ENCODE measurements around the gene MLPH.

The MLPH gene

DNA sequence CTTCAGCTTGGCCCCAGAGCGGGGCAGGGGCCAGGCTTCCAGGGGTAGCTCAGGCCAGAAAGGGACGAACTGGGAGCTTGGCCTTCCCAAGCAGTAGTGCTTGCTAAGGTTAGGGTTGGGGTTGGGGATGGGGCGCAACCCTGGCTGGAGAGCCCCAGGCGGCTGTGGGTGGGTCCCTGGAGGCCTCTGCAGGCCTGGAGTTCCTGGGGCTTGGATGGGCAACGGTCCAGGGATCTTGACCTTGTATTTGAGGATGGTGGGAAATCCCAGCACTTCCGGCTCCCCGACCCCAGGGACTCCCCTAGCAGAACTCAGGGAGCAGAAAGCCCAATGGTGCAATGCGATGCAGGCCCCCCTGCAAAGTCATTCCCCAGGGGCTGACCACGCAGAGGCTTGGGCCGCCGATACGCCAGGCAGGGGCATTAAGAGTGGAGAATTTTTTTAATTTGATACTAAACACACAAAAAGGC is 12.6 kb upstream of the MLPH start:
- no peak for ATAC-seq (ENCODE audit: insufficient read depth, low read depth)
- peak overlapping the region; percentile 84 for H2AFZ ChIP-seq (ENCODE audit: low read depth, low read length)

DNA sequence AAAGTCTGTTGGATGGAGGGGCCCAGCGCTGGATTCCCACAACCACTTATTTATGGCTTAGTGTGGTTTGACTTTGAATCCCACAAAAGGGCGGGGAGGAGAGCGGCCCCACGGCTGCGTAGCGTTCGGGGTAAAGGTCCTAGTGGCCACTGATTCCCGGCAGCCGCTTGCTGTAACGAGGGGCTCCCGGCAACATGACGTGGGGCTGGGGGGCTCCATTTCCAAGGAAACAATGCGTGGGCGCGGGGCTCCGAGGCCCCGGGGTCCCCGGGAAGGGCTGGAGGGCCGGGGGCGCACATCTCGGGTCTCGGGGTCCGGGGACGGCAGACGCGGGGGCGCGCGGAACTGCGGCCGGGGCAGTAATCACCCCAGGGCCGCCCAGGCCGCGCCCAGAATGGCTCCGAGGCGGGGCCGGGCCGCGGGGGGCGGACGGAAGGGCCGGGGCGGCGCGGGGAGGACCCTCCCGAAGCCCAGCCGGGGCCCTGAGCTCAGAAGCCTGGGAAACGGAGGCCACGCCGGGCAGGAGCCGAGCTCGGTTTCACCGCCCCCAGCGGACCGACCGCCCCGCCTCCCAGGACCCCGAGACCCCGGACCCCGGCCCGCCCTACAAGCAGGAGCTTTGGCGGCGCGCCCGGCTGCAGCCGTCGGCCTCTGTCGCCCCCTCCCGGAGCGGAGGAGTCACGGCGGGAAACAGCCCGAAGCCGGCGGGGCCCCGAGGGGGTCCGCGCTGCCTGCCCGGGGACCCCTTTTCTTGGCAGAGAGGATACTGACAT is 11.9 kb upstream of the MLPH start:
- no peaks in the 10 kb centered on the region for H3K36me3 ChIP-seq (ENCODE audit: insufficient read depth, low read length)
- H2AFZ ChIP-seq (ENCODE audit: low read depth, low read length) = peak overlapping the region; percentile 84
- no peaks in the 10 kb centered on the region for H3K9me3 ChIP-seq (ENCODE audit: insufficient read depth, low read length, severe bottlenecking)
- DNase-seq = peak; percentile 84
- H3K27ac ChIP-seq (ENCODE audit: low read length) = peak overlapping the region; percentile 73
- H4K20me1 ChIP-seq (ENCODE audit: insufficient read depth, low read length) = no peaks in the 10 kb centered on the region
- peak; percentile 83 for ATAC-seq (ENCODE audit: insufficient read depth, low read depth)
- TF ChIP-seq, protein P1, sequence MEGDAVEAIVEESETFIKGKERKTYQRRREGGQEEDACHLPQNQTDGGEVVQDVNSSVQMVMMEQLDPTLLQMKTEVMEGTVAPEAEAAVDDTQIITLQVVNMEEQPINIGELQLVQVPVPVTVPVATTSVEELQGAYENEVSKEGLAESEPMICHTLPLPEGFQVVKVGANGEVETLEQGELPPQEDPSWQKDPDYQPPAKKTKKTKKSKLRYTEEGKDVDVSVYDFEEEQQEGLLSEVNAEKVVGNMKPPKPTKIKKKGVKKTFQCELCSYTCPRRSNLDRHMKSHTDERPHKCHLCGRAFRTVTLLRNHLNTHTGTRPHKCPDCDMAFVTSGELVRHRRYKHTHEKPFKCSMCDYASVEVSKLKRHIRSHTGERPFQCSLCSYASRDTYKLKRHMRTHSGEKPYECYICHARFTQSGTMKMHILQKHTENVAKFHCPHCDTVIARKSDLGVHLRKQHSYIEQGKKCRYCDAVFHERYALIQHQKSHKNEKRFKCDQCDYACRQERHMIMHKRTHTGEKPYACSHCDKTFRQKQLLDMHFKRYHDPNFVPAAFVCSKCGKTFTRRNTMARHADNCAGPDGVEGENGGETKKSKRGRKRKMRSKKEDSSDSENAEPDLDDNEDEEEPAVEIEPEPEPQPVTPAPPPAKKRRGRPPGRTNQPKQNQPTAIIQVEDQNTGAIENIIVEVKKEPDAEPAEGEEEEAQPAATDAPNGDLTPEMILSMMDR (IDR thresholded peaks at IDR 0.05; ENCODE audit: borderline replicate concordance, extremely low read depth, low read length, poor library complexity, severe bottlenecking) = peak; percentile 79
- TF ChIP-seq EZH2 (IDR thresholded peaks at IDR 0.05; ENCODE audit: borderline replicate concordance, low read depth, low read length, severe bottlenecking) = no peak
- peak overlapping the region; percentile 74 for H3K4me2 ChIP-seq (ENCODE audit: insufficient read depth, low read length)
- peaks cover 13% of the 10 kb centered on the region for H3K27me3 ChIP-seq (ENCODE audit: insufficient read depth, low read length, poor library complexity)
- H3K4me1 ChIP-seq (ENCODE audit: insufficient read depth, low read length) = peaks cover 22% of the 10 kb centered on the region
- peak overlapping the region; percentile 92 for H3K9ac ChIP-seq (ENCODE audit: low read depth, low read length)
- H3K79me2 ChIP-seq (ENCODE audit: insufficient read depth, low read length) = no peaks in the 10 kb centered on the region
- H3K4me3 ChIP-seq (ENCODE audit: low read depth in 1 of 2, low read length in 2 of 2) = peak overlapping the region; percentile 63 to 78

More for the DNA sequence above, 12.6 kb upstream of the MLPH start:
- H4K20me1 ChIP-seq (ENCODE audit: insufficient read depth, low read length) = no peaks in the 10 kb centered on the region
- H3K9ac ChIP-seq (ENCODE audit: low read depth, low read length) = peak overlapping the region; percentile 92
- TF ChIP-seq EZH2 (IDR thresholded peaks at IDR 0.05; ENCODE audit: borderline replicate concordance, low read depth, low read length, severe bottlenecking) = no peak
- peaks cover 22% of the 10 kb centered on the region for H3K4me1 ChIP-seq (ENCODE audit: insufficient read depth, low read length)
- H3K27me3 ChIP-seq (ENCODE audit: insufficient read depth, low read length, poor library complexity) = peaks cover 12% of the 10 kb centered on the region
- no peaks in the 10 kb centered on the region for H3K79me2 ChIP-seq (ENCODE audit: insufficient read depth, low read length)
- H3K9me3 ChIP-seq (ENCODE audit: insufficient read depth, low read length, severe bottlenecking) = no peaks in the 10 kb centered on the region
- H3K4me2 ChIP-seq (ENCODE audit: insufficient read depth, low read length) = peak overlapping the region; percentile 74
- no peaks in the 10 kb centered on the region for H3K36me3 ChIP-seq (ENCODE audit: insufficient read depth, low read length)
- H3K4me3 ChIP-seq (ENCODE audit: low read depth in 1 of 2, low read length in 2 of 2) = peak overlapping the region; percentile 63 to 78
- no peak for DNase-seq
- H3K27ac ChIP-seq (ENCODE audit: low read length) = peak overlapping the region; percentile 73; the same call in 1 of the 2 replicates

DNA sequence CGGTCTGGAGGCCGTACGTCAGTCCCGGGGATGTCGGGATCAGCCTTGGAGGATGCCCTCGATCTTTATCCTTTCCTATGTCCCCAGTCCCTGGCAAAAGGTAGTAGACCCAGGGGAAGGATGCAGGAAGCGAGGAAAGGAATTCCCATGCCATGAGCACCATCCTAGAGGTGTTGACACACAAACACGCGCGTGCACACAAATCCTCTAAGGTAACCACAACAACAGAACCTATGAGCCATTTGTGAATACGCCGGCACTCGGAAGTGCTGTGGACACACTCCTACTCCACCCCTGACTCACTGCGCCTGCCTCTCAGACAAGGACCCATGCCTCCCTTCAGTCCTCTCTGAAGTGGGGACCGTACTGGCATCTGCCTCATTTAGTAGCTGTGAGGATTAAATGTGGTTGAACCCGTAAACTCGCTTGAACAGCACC is 11.3 kb upstream of the MLPH start:
- Histone ChIP-seq H3K9me3 (ENCODE audit: insufficient read depth, low read length, severe bottlenecking) (no peaks in the 10 kb centered on the region), H3K36me3 (ENCODE audit: insufficient read depth, low read length) (no peaks in the 10 kb centered on the region), H3K9ac (ENCODE audit: low read depth, low read length) (peak overlapping the region; percentile 92), H3K4me2 (ENCODE audit: insufficient read depth, low read length) (peak overlapping the region; percentile 74), H3K27ac (ENCODE audit: low read length) (no peak overlapping the region), H2AFZ (ENCODE audit: low read depth, low read length) (peak overlapping the region; percentile 84), H3K79me2 (ENCODE audit: insufficient read depth, low read length) (no peaks in the 10 kb centered on the region), H4K20me1 (ENCODE audit: insufficient read depth, low read length) (no peaks in the 10 kb centered on the region), H3K27me3 (ENCODE audit: insufficient read depth, low read length, poor library complexity) (peaks cover 17% of the 10 kb centered on the region), H3K4me1 (ENCODE audit: insufficient read depth, low read length) (peaks cover 22% of the 10 kb centered on the region), H3K4me3 (ENCODE audit: low read depth in 1 of 2, low read length in 2 of 2) (peak overlapping the region; percentile 63 to 78; a peak in 3 of 4 replicates)
- TF ChIP-seq, protein P1 (IDR thresholded peaks at IDR 0.05; ENCODE audit: borderline replicate concordance, extremely low read depth, low read length, poor library complexity, severe bottlenecking) = no peak
- TF ChIP-seq EZH2 (IDR thresholded peaks at IDR 0.05; ENCODE audit: borderline replicate concordance, low read depth, low read length, severe bottlenecking) = no peak
- ATAC-seq (ENCODE audit: insufficient read depth, low read depth) (peak; percentile 36), DNase-seq (peak; percentile 28)

DNA sequence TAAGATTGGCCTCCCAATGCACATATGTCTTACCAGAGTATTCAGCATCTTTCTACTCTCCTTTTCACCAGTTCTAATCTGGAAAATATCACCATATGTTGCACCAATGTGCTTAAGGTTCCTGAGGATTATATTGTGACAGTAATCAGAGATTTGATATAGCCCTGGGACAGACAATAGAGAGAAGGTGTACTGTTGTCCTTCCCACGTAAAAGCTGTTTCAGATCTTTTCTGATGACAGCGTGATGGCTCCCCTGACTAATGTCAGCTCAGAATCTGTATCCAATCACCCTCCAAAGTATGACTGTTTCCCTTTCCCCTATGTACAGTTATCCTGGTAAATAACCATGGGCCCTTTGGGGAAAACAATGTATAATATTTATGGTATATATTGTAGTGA is 9.0 kb upstream of the MLPH start:
- Histone ChIP-seq H3K27ac (ENCODE audit: low read length) (no peak overlapping the region), H2AFZ (ENCODE audit: low read depth, low read length) (no peak overlapping the region), H3K27me3 (ENCODE audit: insufficient read depth, low read length, poor library complexity) (peaks cover 17% of the 10 kb centered on the region), H3K79me2 (ENCODE audit: insufficient read depth, low read length) (no peaks in the 10 kb centered on the region), H3K4me2 (ENCODE audit: insufficient read depth, low read length) (no peak overlapping the region), H3K36me3 (ENCODE audit: insufficient read depth, low read length) (no peaks in the 10 kb centered on the region), H3K9me3 (ENCODE audit: insufficient read depth, low read length, severe bottlenecking) (no peaks in the 10 kb centered on the region), H3K4me3 (ENCODE audit: low read depth in 1 of 2, low read length in 2 of 2) (no peak overlapping the region), H3K4me1 (ENCODE audit: insufficient read depth, low read length) (peaks cover 22% of the 10 kb centered on the region), H4K20me1 (ENCODE audit: insufficient read depth, low read length) (no peaks in the 10 kb centered on the region), H3K9ac (ENCODE audit: low read depth, low read length) (no peak overlapping the region)
- DNase-seq = no peak
- ATAC-seq (ENCODE audit: insufficient read depth, low read depth) = no peak
- TF ChIP-seq EZH2 (IDR thresholded peaks at IDR 0.05; ENCODE audit: borderline replicate concordance, low read depth, low read length, severe bottlenecking) = no peak
- TF ChIP-seq, protein P1 (IDR thresholded peaks at IDR 0.05; ENCODE audit: borderline replicate concordance, extremely low read depth, low read length, poor library complexity, severe bottlenecking) = no peak

Measured in DND-41 (cell line).